HG03060 (cell line): Measurements from ENCODE around the gene KY.

Experiments
- ATAC-seq: cut with Tn5 transposase; IDR thresholded peaks from one replicate; pipeline ENCODE4 v1.9.1; 2021; ENCODE audit warnings: low read depth, moderate number of reproducible peaks; ENCODE audit not compliant: unreplicated experiment

Gene KY

DNA sequence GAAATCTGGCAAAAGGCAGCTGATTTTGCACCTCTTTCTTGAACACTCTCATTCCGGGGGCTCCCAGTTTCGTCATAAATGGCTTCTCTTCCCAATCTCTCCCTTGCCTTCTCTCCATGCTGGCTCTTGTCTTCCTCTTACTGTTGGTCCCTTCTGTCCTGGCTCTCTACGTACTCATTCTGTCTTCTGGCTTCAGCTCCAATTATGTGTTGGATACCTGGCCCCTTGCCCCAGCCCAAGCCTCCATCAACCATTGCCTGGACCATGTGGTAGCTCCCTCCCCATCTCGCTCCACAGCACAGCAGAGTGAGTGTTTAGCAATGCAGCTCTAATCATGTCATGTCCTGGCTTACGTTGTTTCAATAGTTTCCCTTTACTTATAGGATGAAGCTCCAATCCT, 21.7 kb upstream of the KY start:
- no peak for ATAC-seq

- no peak for ATAC-seq
Observed at GRCh38 chr3:134667956-134668355, 17.1 kb upstream of the KY start.

- no peak for ATAC-seq
Observed at GRCh38 chr3:134667406-134667805, 16.6 kb upstream of the KY start.

GRCh38 chr3:134666885-134667284, 16.1 kb upstream of the KY start:
- no peak for ATAC-seq

GRCh38 chr3:134666466-134666865, 15.6 kb upstream of the KY start:
- ATAC-seq: no peak

DNA sequence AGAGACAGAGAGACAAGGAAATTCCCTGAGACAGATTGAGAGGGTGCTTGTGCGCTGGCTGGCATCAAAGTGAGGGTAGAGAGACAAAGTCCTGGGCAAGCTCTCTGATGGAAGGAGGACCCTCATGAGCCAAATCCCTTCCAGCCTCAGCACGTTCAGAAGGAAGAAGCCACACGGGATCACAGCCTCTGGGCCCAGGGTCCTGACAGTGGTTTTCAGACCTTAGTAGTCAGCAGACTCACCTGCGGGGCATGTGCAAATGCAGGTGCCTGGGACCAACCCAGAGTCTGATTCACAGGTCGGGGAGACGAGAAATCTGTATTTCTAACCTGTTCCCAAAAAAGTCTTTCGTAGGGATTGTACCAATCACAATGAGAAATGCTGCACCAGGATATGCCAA, 15.2 kb upstream of the KY start:
- no peak for ATAC-seq

DNA sequence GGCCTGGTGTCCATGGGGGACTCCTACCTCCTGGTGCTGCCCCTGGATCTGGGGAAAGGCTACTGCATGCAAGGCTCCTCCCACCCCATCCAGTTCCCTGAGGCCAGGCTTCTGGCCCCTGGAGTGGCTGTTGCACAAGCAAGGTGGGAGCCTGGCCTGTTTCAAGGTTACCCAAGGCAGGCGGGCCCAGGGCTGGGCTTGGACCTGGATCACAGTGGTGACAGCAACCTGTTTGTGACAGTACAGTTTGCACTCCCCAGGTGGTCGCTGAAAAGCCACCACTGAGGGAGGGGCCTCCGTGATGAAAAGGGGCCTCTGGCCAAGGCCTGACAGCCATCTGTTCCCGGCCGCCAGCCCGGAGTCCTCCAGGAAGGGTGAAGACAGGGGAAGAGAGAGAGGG, 14.4 kb upstream of the KY start:
- no peak for ATAC-seq

GRCh38 chr3:134663721-134664456, 13.1 kb upstream of the KY start:
- ATAC-seq: no peak

GRCh38 chr3:134660046-134660441, 9.2 kb upstream of the KY start:
- ATAC-seq: no peak

DNA sequence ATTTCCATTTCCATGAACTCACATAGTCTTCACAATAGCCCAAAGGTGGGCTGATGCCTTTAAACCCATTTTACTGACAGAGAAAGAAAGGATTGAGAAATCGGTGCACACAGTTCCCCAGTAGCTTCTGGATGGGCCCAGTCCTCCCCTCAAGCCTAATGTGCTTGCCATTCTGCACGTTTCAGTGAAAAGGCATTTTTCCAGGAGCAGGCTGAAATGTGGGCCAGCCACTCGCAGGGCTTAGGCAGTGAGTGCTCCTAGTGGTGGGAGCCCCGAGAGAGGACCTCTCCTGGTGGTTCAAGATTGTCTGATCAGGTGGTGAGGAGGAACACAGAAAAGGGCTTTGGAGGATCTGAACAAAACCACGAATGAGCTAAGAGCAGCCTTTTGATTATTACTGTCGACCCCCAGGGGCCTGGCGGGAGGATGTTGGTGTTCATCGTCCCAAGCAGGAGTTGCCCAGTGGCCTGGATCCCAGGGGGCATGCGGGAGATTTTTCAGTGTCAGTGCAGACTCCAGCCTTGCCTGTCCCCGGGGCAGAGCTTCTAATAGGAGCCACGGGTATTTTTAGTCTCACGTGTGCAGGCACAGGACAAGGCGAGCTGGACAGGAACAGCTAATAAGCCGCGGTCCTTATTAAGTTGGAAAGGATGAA, 8.7 kb upstream of the KY start:
- no peak for ATAC-seq

GRCh38 chr3:134658555-134658954, 7.7 kb upstream of the KY start:
- no peak for ATAC-seq

DNA sequence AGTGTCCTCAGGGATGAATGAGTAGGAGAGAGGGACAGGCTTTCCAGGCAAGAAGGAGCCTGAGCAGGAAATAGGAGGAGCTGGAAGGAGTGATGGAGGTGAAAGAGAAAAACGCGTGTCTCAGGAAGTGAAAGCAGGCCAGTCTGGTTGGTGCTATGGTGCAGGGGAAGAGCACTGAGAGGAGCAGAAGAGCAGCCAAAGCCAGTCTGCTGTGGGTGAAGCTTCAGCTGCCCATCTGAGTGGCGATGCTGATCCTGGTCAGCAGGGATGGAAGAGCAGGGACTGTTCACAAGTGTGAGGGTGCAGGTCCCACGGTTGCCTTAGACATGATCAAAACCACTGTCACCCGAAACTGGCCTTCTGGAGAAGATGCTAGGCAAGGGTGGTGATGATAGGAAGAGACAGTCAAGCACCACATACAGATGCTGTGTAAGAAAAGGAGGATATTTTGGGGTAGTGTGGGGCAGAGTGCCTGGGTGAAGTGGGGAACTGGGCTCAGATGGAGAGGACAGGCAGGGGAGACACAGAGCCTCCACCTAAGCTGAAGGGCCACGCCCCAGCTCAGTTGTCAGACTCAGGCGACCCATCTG, 5.5 kb upstream of the KY start:
- no peak for ATAC-seq

DNA sequence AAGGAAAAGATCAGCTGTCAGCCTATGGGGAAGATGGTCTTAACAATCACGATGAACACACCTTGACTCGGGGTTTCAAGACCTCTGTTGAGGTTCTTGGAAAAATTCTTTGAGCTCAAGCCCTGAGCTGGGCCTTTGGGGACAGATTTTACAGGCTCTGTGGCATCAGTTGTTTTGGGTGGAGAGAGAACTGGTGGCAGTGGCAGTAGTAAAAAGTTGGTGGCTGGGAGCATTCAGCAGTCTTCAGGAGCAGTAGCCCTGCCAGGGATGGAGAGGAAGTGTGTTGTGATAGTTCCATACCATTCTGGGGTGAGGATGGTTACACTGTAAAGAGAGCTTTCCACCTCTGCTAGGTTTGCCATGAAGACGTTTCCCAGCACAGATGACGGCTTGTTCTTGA, 4.9 kb upstream of the KY start:
- no peak for ATAC-seq

DNA sequence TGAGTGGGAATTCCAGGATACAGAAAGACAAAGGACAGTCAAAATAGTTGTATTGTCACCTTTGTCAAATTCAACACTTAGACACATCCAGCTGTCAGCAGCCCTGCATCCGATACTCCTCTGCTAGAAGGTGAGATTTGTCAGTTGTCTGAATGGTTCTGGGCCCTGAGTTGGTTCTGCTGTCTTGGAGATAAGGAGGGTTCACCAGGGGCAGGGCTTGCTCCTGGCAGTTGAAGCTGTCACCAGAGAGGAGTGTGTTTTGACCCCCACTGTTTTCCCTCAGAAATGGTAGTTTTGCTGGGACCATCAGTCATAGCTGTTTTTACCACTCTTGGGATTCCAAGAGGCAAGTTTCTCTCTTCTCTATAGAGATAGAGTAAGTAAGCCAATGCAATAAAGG, 3.2 kb upstream of the KY start:
- no peak for ATAC-seq

DNA sequence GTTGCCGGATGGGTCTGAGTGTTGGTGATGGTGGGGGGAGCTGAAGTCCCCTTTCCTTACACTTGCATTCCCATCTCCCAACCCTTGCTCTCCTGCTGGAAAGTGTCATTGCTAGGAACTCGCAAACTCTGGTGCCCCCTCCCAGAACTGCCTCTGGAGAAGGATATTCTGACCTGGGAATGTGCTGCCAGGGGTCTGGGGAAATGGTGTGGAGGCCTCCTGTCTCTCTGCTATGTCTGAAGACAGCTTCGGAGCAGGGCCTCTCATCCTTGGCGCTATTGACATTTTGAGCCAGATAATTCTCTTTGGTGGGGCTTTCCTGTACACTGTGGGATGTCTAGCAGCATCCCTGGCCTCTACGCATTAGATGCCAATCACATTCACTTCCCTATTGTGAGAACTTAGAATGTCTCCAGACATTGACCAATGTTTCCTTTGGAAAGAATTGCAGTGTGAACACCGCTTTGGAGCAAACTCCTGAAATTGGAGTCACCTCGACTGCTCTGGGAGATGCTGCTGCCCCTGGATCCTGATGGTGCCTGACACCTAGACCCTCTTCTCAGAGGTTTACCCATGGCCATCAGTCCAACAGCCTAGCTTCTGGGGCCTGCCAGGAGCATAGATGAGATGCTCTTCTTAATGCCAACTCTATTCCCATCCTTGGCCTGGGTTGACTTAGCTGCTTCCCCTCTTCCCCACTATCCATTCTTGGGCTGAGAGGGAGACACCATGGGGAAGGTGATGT, 2.2 kb upstream of the KY start:
- no peak for ATAC-seq

- ATAC-seq: no peak
Observed at GRCh38 chr3:134652409-134652831, 1.6 kb upstream of the KY start.

DNA sequence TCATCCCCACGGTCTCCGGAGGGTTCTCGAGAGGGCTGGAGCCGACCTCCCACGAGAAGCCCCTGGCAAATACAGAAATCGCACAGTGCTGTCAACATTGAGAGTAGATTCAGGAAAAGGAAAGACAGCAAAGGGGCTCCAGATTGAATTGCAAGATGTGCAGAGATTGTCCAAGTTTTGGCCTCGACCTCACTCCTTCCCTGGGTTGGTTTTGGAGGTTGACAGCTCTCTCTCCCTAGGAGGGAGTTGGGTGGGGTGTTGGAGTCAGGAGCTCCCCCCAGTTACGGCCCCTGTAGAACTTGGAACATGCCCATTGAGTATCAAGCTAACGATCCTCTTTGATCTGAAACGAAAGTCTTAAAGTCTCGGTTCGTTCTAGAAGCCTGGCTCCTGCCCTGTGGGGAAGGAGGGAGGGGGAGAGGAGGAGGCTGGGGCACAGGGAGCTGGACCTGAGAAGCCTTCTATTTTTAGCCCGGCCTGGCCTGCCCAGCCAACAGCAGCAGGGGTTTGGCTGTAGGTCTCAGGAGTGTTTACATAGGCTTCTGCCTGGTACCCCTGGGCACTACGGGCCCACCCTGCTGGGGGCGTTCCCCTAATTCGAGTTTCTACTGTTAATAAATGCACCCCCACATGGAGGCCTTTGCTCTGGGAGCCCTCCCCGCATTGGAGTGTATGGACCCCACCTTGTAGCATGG, 672 bp upstream of the KY start:
- ATAC-seq: no peak

DNA sequence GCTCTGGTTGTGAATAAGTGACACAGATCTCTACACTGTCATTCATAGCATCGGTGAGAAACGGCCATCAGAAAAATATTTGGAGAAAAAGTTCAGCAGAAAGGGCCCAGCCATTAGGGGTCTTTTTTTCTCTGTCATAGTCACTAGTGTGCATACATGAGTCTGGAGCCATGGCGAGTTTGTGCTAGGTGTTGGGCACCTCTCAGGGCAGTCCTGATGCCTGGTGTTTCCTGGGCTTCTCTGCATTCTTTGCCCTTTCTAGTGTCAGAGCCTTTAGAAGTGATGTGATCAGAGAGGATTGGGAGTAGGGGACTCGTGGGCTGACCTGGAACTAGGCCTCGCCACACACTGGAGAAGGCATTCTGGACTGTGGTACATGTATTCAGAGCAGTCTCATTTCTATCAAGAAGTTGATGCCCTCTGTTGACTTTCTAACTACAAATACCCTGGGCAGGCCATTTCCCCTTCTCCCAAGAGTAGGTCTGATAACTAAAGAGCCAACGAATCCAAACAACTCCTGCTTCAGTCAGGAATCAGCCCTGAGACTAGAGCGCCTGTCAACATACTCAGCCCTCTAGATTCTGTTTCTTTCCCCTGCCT, 1.6 kb downstream of the KY start:
- ATAC-seq: no peak

DNA sequence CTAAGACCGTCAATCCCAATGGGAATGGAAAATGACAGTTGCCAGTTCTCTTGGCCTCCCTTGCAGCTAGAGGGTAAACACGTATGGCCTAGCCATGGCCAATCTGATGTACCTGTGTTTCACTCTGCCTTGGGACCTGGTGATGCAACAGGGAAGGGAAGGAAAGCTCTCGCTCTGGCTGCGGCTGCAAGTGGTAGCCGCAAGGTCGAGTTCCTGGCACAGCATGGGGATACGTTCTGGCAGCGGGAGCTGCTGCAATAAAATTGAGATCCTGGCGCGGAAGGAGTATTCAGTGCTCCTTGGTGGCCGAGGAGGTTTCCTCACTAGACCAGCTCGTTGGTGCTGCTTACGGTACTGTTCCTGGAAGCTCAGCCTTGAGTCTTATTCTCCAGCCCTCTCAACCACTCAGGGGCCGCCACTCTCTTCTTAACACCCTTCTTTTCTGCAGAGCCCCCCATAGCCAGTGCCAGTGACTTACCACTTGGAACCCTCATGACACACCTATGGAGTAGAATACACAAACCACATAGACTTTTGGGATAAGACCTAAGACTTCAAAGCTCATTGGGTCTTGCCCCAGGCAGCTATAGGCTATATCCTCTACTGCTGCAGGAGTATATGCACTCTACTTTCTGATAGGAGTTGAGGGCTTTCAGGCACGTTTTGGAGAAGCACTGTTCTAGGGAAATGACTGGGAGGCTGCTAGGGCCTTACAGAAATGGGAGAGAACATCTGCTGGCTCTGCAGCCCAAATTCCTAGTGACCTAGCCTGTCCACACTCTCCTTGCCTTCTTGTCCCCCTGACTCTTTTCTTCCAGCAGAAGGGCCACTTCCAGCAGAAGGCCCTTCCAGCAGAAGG, 2.7 kb downstream of the KY start:
- ATAC-seq: no peak
